Measurements from ENCODE around the gene TRMT10B.
"Not testable (repeated sequence)": the region's sequence is repeated elsewhere in the genome, so short reads cannot be mapped to it uniquely, and the experiment has no call there.

Gene TRMT10B

GRCh38 chr9:37820142-37820541, 66.5 kb downstream of the TRMT10B start:
- no peak overlapping the region for H3K4me3 ChIP-seq (ENCODE audit: insufficient read depth, low read depth, low read length)
- H3K27me3 ChIP-seq (ENCODE audit: control insufficient read depth, insufficient read depth, low read length, poor library complexity, severe bottlenecking) = no peaks in the 10 kb centered on the region
- WGBS, 2 experiments = 94 to 96% methylated on average over 3 to 4 of the region's 5 CpGs
- H3K36me3 ChIP-seq (ENCODE audit: control insufficient read depth, insufficient read depth, low read length) = peaks cover 3% of the 10 kb centered on the region
- H3K9me3 ChIP-seq (ENCODE audit: control insufficient read depth, low read length) = no peaks in the 10 kb centered on the region
- H3K27ac ChIP-seq (ENCODE audit: insufficient read depth, low read depth, low read length, poor library complexity, severe bottlenecking) = no peak overlapping the region
- no peaks in the 10 kb centered on the region for H3K4me1 ChIP-seq (ENCODE audit: control insufficient read depth, insufficient read depth, low read length)

GRCh38 chr9:37825174-37825573, 71.6 kb downstream of the TRMT10B start:
- not testable (repeated sequence) for H3K4me3 ChIP-seq (ENCODE audit: insufficient read depth, low read depth, low read length); H3K9me3 ChIP-seq (ENCODE audit: control insufficient read depth, low read length); H3K4me1 ChIP-seq (ENCODE audit: control insufficient read depth, insufficient read depth, low read length); H3K27ac ChIP-seq (ENCODE audit: insufficient read depth, low read depth, low read length, poor library complexity, severe bottlenecking); H3K27me3 ChIP-seq (ENCODE audit: control insufficient read depth, insufficient read depth, low read length, poor library complexity, severe bottlenecking); H3K36me3 ChIP-seq (ENCODE audit: control insufficient read depth, insufficient read depth, low read length)
- WGBS, 2 experiments = 97 to 98% methylated on average over 2 of the region's 2 CpGs

GRCh38 chr9:37827483-37828165, 74.0 kb downstream of the TRMT10B start:
- Histone ChIP-seq H3K27ac (ENCODE audit: insufficient read depth, low read depth, low read length, poor library complexity, severe bottlenecking) (no peak overlapping the region), H3K4me3 (ENCODE audit: insufficient read depth, low read depth, low read length) (no peak overlapping the region), H3K36me3 (ENCODE audit: control insufficient read depth, insufficient read depth, low read length) (peaks cover 3% of the 10 kb centered on the region), H3K9me3 (ENCODE audit: control insufficient read depth, low read length) (no peaks in the 10 kb centered on the region), H3K4me1 (ENCODE audit: control insufficient read depth, insufficient read depth, low read length) (no peaks in the 10 kb centered on the region), H3K27me3 (ENCODE audit: control insufficient read depth, insufficient read depth, low read length, poor library complexity, severe bottlenecking) (no peaks in the 10 kb centered on the region)
- WGBS, 2 experiments = 91 to 94% methylated on average over 4 of the region's 4 CpGs
